ENCODE measurements around the gene OR10V1.

Gene OR10V1, protein sequence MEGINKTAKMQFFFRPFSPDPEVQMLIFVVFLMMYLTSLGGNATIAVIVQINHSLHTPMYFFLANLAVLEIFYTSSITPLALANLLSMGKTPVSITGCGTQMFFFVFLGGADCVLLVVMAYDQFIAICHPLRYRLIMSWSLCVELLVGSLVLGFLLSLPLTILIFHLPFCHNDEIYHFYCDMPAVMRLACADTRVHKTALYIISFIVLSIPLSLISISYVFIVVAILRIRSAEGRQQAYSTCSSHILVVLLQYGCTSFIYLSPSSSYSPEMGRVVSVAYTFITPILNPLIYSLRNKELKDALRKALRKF

DNA sequence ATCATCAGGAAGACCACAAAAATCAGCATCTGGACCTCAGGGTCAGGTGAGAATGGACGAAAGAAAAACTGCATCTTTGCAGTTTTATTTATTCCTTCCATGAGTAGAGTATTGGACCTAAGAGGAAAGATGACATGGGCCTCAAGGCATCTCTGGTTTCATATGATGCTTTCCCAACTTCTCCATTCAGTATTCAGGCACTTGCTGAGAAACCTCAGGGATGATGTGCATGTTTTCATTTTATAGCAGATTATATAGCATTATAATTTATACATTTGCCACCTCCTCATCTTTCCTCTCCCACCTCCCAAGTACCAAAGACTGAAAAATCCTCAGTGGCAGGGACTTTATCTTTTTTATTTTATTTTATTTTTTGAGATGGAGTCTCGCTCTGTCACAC lies at the start of gene OR10V1:
OR10V1 (minus strand) TSS at position 101 of the 400 bp plus-strand sequence; CDS start at position 101, 0 bp downstream.
- no peak for FAIRE-seq

DNA sequence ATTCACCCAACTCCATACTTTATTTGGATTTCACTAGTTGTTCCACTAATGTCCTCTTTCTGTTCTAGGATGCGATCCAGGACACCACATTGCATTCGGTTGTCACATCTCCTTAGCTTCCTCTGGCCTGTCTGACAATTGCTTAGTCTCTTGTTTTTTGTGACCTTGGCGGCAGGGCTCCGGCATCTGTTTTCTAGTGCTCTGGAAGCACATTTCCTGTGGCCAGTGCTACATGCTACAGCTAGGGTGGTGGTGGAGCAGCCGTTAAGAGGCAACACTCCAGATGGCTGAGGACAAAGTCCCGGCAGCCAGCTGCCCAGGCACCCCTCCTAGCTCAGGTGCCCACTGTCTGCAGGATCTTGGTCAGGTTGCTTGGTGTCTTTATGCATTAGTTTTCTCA lies 48.3 kb upstream of the OR10V1 start:
- no peak for FAIRE-seq

DNA sequence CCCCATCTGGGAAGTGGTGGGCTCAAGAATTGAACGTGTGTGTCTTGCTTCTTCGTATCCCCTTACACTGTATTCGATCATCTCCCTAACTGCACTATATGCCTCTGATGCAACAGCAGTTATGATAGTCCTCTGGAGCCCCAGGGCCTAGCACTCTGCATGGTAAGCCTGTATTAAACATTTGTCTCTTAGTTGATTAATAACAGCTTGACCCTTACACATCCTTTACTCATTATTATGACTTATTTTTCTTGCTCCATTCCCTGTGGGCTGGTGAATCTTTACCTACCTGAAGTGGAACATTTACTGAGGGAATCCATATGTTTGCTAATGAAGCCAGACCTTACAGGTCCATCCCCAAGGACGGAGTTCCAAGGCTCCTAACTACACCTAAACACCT lies 47.1 kb upstream of the OR10V1 start:
- FAIRE-seq, result no peak

DNA sequence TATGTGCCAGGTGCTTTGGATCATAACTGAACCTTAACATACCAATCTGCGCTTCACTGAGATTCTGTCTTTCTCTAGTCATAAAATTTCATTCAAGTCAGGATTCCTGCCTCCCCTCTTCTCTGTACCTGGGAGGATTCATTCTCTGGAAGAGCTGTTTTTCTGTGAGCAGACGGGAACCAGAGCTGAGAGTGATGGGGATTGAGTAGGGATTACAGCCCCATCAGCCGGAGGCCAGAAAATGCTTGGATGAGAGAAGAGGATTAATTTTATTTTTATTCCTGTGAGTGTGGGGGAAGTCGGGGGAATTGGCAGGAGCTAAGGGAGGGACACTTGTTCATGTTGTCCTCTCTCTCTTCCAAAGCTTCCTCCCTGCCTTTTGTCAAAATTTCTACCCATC lies 46.3 kb upstream of the OR10V1 start:
- no peak for FAIRE-seq

DNA sequence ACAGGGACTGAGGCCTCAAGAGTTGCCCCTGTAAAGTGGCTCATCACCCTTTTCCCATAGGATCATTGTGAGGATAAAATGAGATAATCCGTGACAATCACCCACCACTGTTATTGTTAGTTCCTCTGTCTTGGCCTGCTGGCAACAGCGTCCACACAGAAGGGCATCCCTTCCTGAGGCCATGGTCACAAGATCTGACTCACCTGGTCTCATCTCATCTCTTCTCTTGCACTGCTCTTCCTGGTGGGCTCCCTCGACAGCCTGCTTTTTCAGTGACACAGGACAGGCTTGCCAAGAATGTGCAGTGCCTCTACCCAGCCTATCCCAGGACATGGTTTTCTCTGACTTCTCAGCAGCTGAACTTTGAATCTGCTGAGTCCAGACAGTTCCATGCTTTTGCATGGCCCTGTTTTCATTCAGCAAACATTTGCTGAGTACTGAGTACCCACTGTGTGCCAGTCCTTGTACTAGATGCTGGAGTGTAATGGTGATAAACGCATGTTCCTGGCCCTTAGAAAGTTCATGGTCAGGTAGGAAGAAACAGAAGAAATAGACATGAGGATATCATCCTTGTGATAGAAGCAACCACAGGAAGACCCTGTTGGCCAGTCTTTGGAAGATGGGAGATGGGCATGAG lies 44.9 kb upstream of the OR10V1 start:
- FAIRE-seq, result no peak

DNA sequence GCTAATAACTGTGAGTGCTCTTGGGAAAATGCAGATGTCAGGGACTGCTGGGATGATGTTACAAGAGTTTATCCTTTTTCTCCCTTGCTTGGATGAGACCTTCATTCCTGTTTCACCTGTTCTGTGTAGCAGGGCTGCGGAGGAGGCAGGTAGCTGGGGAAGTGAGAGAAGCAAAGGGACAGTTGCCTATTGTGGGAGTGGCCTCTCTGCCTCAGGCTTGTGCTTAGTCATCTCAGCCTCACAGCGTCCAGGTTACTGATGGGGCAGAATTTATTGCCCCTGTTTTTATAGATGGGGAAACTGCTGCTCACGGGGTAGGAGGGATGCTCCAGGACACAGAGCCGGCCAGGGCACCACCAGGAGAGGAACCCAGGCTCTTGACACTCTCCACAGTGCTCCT lies 43.2 kb upstream of the OR10V1 start:
- no peak for FAIRE-seq

DNA sequence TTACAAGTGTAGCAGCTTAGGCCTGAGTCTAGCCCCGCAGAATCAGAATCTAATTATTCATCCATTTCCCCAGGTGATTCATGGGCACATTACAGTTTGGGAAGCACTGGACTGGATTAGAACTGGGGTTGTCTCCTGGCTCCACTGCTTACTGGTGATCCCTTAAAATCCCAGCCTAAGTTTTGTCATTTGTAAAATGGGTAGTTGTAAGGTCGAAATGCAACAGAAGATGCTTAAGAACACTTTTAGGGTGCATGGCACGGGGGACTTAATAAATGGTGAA lies 42.9 kb upstream of the OR10V1 start:
- no peak for FAIRE-seq

DNA sequence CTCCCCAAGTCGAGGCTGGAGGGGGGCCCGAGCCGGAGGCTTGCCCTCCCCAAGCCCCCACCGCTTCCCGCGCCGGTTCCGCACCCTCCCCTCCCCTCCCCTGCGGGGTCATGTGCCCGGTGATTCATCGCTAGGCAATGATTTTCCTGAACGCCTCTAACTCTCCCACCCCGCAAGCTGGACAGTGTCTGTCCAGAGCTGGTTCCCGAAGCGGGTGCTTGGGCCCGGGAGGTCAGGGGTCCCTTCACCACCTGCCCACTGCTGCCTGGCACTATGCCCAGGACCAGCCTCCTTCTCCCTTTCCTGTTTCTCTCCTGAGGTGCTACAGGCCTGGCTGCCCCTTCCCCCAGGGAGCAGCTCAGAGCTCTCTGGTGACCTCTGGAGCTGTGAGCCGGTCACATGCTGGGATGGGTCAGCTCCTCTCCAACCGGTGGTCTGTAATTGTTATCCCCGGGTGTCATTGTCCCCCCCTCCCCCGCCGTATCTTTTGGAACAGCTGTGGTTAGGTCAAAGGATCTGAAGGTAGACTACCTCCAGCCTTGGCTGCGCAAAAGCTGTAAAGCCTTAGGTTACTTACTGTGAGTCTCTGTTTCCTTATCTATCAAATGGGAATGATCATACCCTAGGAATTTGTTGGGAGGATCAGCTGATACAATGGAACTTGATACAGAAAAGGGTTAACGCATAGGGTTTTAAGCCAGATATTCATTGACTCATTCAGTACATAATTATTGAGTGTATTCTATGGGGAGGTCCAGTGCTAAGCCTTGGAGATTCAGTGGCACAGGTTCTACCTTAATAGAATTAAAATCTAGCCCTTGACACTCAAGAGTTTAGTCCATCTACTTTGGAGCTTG lies 42.3 kb upstream of the OR10V1 start:
- no peak for FAIRE-seq

DNA sequence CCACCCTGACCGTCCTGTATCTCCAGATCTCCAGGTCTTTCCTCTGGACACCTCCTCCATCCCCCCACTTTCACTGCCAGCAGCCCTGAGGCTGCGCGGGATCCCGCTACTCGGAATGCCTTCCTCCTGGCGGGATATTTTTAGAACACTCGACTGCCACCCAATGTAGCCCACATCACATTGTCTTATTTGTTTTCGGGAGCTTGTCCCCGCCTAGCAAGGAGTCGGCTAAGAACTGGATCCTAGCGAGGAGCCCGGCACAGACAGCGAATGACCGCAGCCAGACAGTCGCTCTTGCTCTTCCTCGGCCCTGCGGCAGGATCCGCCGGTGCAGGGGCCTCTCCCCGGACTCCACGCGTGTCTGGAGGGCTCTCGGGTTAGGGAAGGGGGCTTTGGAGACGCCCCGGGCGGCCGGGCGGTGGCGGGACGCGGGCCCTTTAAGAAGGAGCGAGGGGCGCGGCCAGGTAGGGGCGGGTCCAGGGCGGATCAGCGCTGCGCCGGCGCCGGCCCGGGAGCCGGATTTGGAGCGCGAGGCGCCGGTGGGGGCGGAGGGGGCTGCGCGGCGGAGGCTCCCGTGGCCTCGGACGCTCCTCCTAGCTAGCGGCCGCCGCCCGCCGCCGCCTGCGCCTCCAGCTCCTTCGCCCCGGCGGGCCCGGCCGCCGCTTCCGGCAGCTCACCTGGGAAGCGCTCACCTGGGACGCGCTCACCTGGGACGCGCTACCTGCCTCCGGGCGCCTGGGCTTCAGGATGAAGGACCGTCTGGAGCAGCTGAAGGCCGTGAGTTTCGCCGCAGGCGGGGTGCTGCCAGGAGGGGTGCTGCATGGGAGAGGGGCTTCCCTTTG lies 41.4 kb upstream of the OR10V1 start, which contains the start of gene STX3:
STX3 (plus strand) TSS at position 518 of the 842 bp plus-strand sequence; CDS start at position 748, 230 bp downstream.
- FAIRE-seq, result no peak

DNA sequence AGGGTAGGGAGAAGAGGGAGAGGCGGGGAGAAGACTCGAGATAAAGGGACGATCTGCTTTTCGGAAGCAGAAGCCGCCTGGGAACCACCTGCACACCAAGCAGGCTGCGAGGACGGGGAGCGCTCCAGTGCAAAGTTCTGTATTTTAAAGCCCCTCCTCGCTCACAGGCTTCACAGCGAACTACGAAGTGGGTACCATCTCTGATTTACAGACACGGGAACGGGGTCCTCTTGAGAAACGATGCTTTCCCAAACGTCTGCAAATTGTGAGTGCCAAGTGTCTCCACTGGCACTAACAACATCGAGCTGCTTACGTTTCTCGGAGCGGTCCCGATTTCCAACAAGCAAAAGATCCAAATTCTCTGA lies 40.8 kb upstream of the OR10V1 start:
- FAIRE-seq, result no peak

DNA sequence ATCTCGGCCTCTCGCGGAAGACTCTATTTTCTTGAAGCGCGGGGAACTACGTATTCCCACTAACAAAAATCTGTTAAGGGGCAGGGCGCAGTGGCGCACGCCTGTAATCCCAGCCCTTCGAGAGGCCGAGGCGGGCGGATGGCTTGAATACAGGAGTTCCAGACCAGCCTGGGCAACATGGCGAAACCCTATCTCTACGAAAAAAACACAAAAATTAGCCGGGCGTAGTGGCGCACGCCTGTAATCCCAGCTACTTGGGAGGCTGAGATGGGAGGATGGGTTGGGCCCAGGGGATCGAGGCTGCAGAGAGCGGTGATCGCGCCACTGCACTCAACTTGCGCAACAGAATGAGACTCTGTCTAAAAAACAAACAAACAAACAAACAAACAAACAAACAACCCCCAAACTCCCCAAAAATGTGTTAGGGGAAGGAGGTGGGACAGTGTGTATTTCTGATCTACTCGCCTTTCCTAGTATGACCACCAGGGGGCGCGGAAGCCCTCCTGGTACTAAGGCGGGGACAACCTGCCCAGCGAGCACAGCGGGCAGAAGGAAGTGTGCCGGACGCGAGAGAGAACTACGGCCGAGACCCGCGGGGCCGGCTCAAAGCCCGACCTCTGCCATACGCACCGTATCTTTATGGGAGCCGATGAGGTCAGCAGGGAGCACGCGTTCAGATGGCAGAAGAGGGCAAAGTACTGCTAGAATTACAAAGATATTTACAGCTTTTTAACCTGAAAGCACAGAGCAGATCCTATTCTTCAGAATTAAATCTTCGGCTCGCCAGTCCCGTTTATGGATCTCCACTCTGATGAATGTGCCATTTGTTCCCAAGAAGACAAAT lies 40.2 kb upstream of the OR10V1 start:
- FAIRE-seq, result no peak

DNA sequence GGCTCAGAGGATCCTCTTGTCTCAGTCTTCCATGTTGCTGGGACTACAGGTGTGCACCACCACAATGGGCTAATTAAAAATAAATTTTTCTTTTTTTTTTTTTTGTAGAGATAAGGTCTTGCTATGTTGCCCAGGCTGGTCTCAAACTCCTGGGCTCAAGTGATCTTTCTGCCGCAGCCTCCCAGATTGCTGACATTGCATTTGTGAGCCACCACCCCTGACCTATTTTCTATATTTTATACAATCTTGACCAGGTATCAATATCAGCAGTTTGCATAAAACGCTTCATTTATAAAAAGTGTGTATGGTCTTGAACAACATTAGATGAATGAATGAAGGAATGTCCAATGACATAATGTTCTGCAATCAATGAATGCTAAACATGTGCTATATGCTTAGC lies 32.5 kb upstream of the OR10V1 start:
- no peak for FAIRE-seq

DNA sequence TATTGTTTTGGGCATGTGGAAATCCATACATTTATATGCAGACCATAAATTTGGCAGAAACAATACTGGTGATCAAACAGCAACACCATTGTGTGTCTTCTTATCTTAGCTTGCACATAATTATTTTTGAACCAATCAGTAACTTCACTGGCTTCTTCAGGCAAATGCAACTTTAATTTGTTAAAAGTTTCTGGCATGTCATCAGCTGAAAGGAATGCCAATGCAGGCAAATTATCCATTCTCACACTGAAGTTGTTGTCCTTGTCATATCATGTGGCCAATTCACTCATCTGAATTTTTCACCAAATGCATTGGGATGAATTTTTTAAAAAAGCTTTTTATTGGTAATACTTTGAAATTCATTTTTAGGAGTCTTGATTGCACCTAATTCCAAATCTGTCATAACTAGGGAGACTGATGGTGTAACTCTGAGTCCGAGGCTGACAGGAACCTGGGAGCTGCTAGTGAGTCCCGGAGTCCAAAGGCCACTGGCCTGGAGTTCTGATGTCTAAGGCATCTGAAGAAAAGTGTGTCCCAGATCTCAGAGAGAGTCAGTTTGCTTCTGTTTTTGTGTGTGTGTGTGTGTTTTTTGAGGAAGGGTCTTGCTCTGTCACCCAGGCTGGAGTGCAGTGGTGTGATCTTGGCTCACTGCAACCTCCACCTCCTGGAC lies 17.4 kb upstream of the OR10V1 start:
- FAIRE-seq, result no peak

DNA sequence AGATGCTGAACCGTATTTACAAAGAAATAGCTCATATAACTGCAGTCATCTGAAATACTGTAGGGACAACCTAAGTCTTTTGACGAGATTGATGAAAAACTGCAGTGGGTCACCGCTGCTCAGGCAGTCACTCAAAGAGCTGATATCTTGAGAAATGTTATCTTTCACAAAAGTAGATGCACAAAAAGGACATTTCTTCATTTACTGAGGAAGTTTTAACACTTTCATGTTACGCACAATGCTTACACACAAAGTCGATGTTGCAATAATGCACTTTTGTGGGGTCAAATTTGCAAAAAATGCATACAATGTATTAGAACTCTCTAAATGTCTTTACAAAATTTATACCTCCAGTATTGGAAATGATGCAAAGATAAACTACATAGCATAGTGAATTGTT lies 16.2 kb upstream of the OR10V1 start:
- FAIRE-seq, result no peak

DNA sequence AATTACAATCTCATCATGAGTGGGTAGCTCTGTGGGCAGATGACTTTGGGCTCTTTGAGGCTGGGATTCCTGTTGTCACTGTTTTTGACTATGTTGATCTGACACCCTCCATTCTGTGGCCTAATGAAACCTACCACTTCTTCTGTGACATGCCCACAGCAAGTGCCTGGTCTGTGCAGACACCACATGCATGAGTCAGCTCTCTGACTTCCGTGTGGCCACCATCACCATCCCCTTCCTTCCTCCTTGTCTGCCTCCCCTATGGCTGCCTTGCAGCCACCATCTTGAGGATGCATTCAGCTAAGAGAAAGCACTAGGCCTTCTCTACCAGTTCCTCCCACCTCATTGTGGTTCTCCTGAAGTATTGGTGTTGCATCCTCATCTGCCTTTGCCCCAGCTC lies 15.3 kb upstream of the OR10V1 start:
- FAIRE-seq, result no peak

DNA sequence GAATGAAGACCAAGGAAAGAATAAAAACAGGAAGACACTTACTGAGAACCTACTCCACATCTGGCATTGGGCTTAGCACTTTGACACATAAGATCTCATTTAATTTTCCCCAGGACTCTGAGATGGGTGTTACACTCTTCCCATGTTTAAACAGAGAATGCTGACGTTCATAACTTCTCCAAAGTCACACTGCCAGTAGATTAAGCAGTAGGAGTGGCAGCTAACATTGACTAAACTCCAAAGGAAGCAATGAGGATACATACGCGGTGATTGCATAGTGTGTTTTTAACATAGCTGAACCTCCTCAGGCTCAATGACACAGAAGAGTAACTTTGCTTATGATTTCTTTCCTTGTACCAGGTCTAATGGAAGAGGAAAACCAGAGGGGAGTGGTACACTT lies 14.5 kb upstream of the OR10V1 start:
- no peak for FAIRE-seq

DNA sequence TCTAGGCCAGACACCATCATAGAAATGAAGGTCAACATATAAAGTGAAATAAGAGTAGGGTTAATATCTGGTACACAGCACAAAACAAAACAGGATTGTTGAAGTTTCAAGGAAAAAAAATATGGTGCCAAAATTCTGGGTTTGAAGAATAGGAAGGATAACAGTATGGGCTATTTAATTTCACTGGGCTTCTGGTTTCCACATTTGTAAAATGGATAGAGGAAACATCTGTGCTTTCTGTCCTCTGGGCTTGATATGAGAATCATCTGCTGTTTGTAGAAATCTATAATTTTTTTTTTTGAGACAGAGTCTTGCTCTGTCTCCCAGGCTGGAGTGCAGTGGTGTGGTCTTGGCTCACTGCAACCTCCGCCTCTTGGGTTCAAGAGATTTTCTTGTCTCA lies 13.8 kb upstream of the OR10V1 start:
- FAIRE-seq, result no peak

DNA sequence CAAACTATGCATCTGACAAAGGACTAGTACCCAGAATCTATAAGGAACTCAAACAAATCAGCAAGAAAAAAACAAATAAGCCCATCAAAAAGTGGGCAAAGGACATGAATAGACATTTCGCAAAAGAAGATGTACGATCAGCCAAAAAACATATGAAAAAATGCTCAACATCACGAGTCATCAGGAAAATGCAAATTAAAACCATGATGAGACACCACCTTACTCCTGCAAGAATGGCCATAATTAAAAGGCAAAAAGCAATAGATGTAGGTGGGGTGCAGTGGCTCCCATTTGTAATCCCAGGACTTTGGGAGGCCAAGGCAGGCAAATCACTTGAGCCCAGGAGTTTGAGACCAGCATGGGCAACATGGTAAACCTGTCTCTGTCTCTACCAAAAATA lies 10.4 kb upstream of the OR10V1 start:
- no peak for FAIRE-seq

DNA sequence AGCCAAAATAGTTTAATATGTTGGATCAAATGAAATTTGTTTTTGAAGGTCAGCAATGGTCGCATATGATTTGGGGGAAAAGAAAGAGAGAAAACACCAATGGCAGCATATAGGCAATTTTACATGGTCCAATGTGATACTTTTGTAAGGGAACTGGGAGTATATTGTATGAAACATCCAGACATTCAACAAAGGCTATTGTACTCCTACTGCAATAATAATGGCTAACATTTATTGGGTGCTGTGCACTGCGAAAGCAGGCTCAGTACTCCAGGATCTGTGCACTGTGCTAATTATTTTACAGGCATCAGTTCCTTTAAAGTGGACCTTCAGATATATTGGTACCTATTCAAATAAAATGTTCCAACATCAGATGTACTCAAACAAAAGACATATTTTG lies 5.9 kb upstream of the OR10V1 start:
- no peak for FAIRE-seq

DNA sequence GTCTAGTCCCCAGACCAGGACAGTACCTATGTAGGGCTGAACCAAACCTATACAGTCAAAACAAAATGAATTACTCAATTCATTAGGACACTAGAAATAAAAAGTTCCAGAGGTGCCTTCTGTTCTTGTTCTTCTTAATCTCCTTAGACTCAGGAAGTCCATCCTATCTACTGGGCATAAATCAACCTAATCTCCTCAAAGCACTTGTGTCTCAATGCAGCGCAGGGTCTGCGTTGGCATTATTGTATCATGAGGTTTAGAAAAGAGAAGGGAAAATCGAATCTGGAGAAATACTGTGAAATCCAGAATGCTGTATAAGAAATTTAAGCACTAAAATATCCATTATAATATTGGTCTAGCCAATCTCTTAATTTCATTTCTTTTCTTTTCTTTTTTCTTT lies 2.4 kb upstream of the OR10V1 start:
- no peak for FAIRE-seq

DNA sequence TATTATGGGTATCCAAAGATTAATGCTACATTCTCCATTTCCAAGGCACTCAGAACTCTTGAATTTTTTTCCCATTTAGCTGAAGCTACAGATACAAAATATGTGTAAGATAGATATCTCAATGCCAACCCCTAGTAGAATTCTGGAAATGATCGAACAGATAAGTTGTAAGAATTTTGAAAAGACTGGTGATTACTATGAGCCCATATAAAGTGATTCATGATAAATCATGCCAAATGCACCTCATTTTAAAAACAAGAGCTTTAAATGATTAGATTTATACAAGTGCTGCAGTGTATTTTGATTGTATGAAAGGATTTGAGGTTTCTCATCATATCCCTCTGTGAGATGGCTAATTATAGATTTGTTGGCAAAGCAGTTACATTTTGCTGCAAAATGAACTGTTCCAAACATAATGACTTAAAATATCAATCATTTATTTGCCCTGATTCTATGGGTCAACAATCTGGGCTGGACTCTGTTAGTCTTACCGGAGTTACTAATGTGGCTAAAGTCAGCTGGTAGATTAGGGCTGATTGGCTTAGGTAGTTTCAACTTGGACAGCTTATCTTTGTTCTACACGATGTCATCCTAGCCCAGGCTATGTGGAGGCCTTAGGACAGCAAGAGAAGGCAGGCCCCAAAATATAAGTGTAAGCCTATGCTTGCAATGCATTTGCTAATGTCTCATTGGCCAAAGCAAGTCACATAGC lies 3.4 kb downstream of the OR10V1 start:
- FAIRE-seq, result no peak

All from colon (tissue), 2 donors.